K562 (cell line): ENCODE data around the gene KDF1. TPM values are rescaled to one million over a fixed set of nuclear protein-coding genes. Genes with fewer than 3 reads are reported as not detected.

Source experiments
- CREB3L1 ChIP-seq: fragments of 450-650 bp; IDR thresholded peaks from 2 replicates; pipeline ENCODE4 v1.6.1; 2014; ENCODE audit warnings: low read depth, mild to moderate bottlenecking, moderate library complexity, borderline replicate concordance
- E2F6 ChIP-seq, 2 experiments: IDR thresholded peaks; 2 replicates each; pipeline ENCODE4 v1.6.1; 2011; ENCODE audit warnings: borderline replicate concordance in 1 of 2, control low read depth in 1 of 2, low read depth in 1 of 2, low read length in 1 of 2, mild to moderate bottlenecking in 1 of 2, mixed read lengths in 1 of 2, moderate library complexity in 1 of 2; ENCODE audit not compliant: insufficient read depth in 1 of 2, insufficient read length in 1 of 2, poor library complexity in 1 of 2, severe bottlenecking in 1 of 2; ENCODE audit errors: extremely low read depth in 1 of 2
- EP300 ChIP-seq: IDR thresholded peaks from 2 replicates; pipeline ENCODE4 v1.6.1; 2012; ENCODE audit warnings: low read length, improper control_type of control experiment
- FOXP1 ChIP-seq: sonication (generic); formaldehyde crosslinking; IDR thresholded peaks from 2 replicates; pipeline ENCODE4 v1.8.0; 2022; ENCODE audit warnings: mild to moderate bottlenecking, missing genetic modification reagents
- NR4A1 ChIP-seq, 2 experiments: fragments of 250-450 bp in 1 of 2; fragments of 450-650 bp in 1 of 2; sonication (Bioruptor Pico) in 1 of 2; IDR thresholded peaks; 2 replicates each; pipeline versions ENCODE4 v1.4.0 to v1.6.1; 2016 to 2020; ENCODE audit warnings: mild to moderate bottlenecking in 2 of 2, missing compliant biosample characterization in 1 of 2, missing genetic modification characterization in 1 of 2, moderate library complexity in 1 of 2
- PHF20 ChIP-seq: fragments of 450-650 bp; IDR thresholded peaks from 2 replicates; pipeline ENCODE4 v1.6.1; 2018; ENCODE audit not compliant: partially characterized antibody
- PHF8 ChIP-seq: fragments of 200-600 bp; sonication (generic); IDR thresholded peaks from 2 replicates; pipeline ENCODE4 v1.6.1; 2012; ENCODE audit warnings: mixed run types, mild to moderate bottlenecking, inconsistent platforms, low read length, moderate library complexity, borderline replicate concordance
- RB1 ChIP-seq: fragments of 450-650 bp; IDR thresholded peaks from 2 replicates; pipeline ENCODE4 v1.6.1; 2017; ENCODE audit warnings: low read depth, mild to moderate bottlenecking
- SIN3B ChIP-seq: fragments of 450-650 bp; IDR thresholded peaks from 2 replicates; pipeline ENCODE4 v1.6.1; 2017; ENCODE audit warnings: low read depth, mild to moderate bottlenecking, moderate library complexity
- SMAD4 ChIP-seq: fragments of 250-450 bp; sonication (Bioruptor Pico); conservative IDR thresholded peaks from 2 replicates; pipeline ENCODE4 v1.8.0; 2021; ENCODE audit warnings: inconsistent platforms, mild to moderate bottlenecking, moderate library complexity
- TEAD4 ChIP-seq, 2 experiments: sonication (generic) in 1 of 2; formaldehyde crosslinking in 1 of 2; IDR thresholded peaks; 2 replicates each; pipeline versions ENCODE4 v1.6.1 to v1.8.0; 2012 to 2022; ENCODE audit warnings: borderline replicate concordance in 1 of 2, inconsistent platforms in 1 of 2, low read length in 1 of 2, mild to moderate bottlenecking in 1 of 2, missing genetic modification reagents in 1 of 2
- ZNF324 ChIP-seq: fragments of 250-450 bp; sonication (Bioruptor Pico); IDR thresholded peaks from 2 replicates; pipeline ENCODE4 v1.4.0; 2020; ENCODE audit warnings: mild to moderate bottlenecking
- ZNF518B ChIP-seq: fragments of 250-450 bp; sonication (Bioruptor Pico); IDR thresholded peaks from 2 replicates; pipeline ENCODE4 v1.5.0; 2021; ENCODE audit warnings: mild to moderate bottlenecking, moderate library complexity
- polyA plus RNA-seq, 8 experiments: library from polyadenylated mRNA; depleted of rRNA in 4 of 8; stranded (reverse) in 5 of 8; unstranded in 3 of 8; fragments of >200 nt; fragmentation: Nextera tagmentation in 2 of 8; fragmentation: Illumina TruSeq in 1 of 8; extraction: Ambion mirVana in 2 of 8; extraction: Trizol in 1 of 8; gene quantifications; 2 replicates each; pipeline versions ENCODE4 v1.2.1 to v1.2.3, GENCODE V29; 2011 to 2014; ENCODE audit warnings: inconsistent platforms in 1 of 8, missing spikeins in 1 of 8
- total RNA-seq, 7 experiments: library from RNA; depleted of rRNA in 6 of 7; stranded (reverse); fragments of >200 nt in 6 of 7; fragmentation: Illumina TruSeq in 2 of 7; extraction: Trizol in 2 of 7; gene quantifications; 2 replicates each; pipeline versions ENCODE4 v1.2.1 to v1.2.3, GENCODE V29; 2011 to 2021; ENCODE audit warnings: low replicate concordance in 1 of 7
- TF ChIP-seq, protein P1 (sequence below), 2 experiments: IDR thresholded peaks; 2 replicates each; pipeline ENCODE4 v1.6.1; 2012; ENCODE audit warnings: improper control_type of control experiment in 2 of 2, low read depth in 2 of 2, low read length in 2 of 2, borderline replicate concordance in 1 of 2

Gene KDF1
- total and polyA plus RNA-seq, 9 of the 15 experiments (the other 6 are each of a cell fraction or from before 2014, with no cell fraction given), result 0.38 to 1.9 (median 0.83) TPM

DNA sequence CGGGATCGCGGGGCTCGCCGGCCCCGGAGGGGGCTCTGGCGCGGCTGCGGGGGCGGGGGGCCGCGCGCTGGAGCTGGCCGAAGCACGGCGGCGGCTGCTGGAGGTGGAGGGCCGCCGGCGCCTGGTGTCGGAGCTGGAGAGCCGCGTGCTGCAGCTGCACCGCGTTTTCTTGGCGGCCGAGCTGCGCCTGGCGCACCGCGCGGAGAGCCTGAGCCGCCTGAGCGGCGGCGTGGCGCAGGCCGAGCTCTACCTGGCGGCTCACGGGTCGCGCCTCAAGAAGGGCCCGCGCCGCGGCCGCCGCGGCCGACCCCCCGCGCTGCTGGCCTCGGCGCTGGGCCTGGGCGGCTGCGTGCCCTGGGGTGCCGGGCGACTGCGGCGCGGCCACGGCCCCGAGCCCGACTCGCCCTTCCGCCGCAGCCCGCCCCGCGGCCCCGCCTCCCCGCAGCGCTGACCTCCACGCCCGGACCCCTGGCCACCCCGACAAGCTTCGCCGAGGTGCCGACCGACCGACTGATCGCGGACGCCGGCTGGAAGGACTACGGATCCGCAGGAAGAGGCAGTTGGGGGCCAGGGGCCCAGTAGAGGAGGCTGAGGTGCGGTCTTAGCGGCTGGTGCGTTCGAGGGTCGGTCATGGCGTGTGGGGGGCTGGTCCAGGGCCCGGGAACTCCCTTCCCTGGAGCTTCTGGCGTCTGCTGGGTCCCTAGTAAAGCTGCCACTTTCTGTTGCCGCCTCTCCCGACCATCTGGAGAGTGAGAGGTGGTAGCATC lies 33.9 kb upstream of the KDF1 start (continued):
- TF ChIP-seq ZNF518B (CRISPR knock-in tag) (no peak), RB1 (peak; percentile 50; the same call in 1 of the 2 replicates), PHF8 (peak; percentile 17; the same call in 1 of the 2 replicates), NR4A1 (CRISPR knock-in tag; IDR thresholded peaks at IDR 0.05) (no peak), NR4A1 (tag; IDR thresholded peaks at IDR 0.05) (0 out of 2 replicates have a peak, but pooled peaks have one; percentile 24), PHF20 (peak; percentile 29), SMAD4 (CRISPR knock-in tag) (0 out of 2 replicates have a peak, but pooled peaks have one; percentile 40), ZNF324 (CRISPR knock-in tag) (no peak), E2F6 (IDR thresholded peaks at IDR 0.05; ENCODE audit: borderline replicate concordance in 1 of 2, extremely low read depth in 1 of 2, insufficient read depth in 1 of 2, insufficient read length in 1 of 2, low read depth in 1 of 2, low read length in 1 of 2, poor library complexity in 1 of 2, severe bottlenecking in 1 of 2) (peak; percentile 67 to 93), CREB3L1 (peak; percentile 35; the same call in 1 of the 2 replicates), FOXP1 (0 out of 2 replicates have a peak, but pooled peaks have one; percentile 16), SIN3B (peak; percentile 34; the same call in 1 of the 2 replicates), TEAD4 (IDR thresholded peaks at IDR 0.05; ENCODE audit: low read length) (no peak), TEAD4 (CRISPR knock-in tag; IDR thresholded peaks at IDR 0.05; ENCODE audit: borderline replicate concordance) (no peak), EP300 (no peak)
- TF ChIP-seq, protein P1, sequence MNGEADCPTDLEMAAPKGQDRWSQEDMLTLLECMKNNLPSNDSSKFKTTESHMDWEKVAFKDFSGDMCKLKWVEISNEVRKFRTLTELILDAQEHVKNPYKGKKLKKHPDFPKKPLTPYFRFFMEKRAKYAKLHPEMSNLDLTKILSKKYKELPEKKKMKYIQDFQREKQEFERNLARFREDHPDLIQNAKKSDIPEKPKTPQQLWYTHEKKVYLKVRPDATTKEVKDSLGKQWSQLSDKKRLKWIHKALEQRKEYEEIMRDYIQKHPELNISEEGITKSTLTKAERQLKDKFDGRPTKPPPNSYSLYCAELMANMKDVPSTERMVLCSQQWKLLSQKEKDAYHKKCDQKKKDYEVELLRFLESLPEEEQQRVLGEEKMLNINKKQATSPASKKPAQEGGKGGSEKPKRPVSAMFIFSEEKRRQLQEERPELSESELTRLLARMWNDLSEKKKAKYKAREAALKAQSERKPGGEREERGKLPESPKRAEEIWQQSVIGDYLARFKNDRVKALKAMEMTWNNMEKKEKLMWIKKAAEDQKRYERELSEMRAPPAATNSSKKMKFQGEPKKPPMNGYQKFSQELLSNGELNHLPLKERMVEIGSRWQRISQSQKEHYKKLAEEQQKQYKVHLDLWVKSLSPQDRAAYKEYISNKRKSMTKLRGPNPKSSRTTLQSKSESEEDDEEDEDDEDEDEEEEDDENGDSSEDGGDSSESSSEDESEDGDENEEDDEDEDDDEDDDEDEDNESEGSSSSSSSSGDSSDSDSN (IDR thresholded peaks at IDR 0.05; ENCODE audit: borderline replicate concordance in 1 of 2, low read depth in 2 of 2, low read length in 2 of 2), result peak in 1 of 2 experiments; percentile 62; a peak in 2 of 4 replicates
